HG02884 (cell line): Measurements from ENCODE around the gene TCF7L2.

Experiments
- ATAC-seq: cut with Tn5 transposase; IDR thresholded peaks from one replicate; pipeline ENCODE4 v1.9.1; 2021; ENCODE audit warnings: mild to moderate bottlenecking, moderate library complexity; ENCODE audit not compliant: unreplicated experiment

Gene TCF7L2

DNA sequence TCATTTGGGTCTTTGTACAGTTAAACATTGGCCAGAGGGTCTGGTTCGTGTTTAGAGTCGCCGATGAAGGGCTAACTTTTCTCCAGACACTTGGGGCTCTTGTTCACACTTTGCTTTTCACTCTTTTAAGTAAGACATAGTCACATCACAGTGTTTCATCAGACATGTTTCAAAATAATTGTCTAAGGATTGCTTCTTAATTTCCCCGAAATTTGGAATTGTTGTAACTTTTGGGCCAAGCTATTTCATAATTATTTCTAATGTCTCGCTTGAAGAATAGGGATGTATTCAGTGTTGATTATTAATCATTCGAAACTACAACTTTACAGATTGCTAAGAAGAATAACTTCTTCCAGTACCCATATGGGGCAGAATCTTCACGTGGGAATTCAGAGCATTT is 92.8 kb downstream of the TCF7L2 start:
- no peak for ATAC-seq

DNA sequence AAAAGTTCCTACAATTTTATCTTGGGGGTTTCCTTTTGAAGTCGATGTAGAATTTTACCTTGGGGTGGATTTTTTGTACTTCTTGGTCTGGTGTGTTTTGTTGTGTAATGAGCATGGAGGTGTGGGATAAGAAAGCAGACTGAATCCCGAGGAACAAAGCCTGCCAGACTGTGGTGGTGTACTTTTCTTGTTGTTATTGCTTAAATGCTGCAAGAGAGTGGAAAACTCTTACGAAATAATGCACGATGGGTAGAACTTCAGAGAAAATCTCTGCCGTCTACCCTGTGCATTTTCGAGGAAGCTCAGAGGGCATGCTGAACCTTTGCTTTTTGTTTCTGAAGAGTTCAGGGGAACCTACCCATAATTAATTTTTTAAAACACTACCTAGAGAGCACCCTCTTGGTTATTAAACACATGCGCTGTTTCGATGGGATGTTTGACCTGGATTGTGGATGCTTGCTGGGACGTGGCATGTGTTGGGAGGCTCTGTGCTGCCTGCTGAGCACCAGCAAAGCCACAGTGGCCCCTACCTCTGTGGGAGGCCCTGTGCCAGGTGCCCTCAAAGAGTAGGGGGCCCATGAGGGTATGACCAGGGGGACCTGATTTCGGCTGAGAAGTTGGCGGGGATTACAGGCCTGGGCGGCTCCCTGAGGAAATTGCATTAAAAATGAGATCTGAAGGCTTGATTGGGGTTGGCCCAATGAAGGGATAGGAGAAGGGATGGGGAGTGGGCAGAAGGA is 94.1 kb downstream of the TCF7L2 start:
- no peak for ATAC-seq

GRCh38 chr10:113045147-113046055 is 95.4 kb downstream of the TCF7L2 start:
- ATAC-seq = no peak

GRCh38 chr10:113047151-113047550 is 97.1 kb downstream of the TCF7L2 start:
- ATAC-seq = no peak

- ATAC-seq = no peak
Observed at GRCh38 chr10:113047605-113047962, 97.5 kb downstream of the TCF7L2 start.

DNA sequence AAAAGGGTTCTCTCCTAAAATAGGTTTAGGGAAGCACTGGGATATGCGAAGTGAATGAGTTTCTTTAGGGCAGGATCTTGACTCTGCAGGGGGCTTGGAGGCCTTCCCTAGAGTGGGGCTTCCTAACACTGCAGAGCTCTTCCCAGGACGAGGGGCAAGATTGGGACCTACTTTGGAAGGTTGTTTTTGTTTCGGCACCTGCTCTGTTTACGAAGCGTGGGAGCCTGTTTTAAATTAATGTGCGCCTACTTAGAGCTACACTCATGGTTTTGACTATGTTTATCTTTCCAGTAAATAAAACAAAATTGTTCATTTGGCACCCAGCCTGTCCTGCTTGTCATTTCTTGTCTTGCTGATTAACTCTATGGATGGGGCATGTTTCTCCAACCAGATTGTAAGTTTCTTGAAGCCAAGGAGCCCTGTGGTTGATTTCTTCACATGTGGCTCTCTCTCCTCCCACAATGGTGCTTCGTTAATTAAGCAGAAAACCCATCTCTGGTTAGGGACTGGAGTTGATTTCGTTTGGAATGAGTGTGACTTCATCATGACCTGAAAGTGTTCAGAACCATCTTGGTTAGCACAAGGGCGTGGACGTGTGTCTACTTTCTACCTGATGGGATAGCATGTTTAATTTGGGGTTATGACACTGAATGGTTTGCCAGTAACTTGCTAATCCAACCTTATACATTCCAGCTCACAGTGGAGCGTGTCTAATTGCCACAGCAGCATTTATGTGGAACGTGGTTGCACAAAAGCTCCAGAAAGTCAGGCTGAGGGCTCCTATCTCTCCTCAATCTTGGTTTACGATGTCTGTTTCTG is 98.1 kb downstream of the TCF7L2 start:
- no peak for ATAC-seq

DNA sequence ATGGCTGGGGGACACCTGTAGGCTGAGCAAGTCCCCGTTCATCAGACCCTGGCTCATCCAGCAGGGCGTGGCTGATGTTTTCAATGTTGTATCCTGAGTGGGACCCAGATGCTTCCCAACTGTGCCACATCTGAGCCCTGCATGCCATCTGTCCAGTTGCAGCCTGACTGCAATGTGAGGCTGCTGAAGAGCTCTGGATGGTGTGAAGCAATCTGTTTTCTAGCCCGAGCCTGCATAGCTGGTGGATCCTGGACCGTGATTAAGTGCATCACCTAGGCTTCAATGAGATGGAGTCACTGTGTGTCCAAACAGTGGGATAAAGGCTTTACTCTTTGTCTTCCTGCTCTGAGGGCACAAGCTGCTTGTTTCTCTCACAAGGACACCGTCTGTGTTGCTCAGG is 99.8 kb downstream of the TCF7L2 start:
- ATAC-seq = no peak

DNA sequence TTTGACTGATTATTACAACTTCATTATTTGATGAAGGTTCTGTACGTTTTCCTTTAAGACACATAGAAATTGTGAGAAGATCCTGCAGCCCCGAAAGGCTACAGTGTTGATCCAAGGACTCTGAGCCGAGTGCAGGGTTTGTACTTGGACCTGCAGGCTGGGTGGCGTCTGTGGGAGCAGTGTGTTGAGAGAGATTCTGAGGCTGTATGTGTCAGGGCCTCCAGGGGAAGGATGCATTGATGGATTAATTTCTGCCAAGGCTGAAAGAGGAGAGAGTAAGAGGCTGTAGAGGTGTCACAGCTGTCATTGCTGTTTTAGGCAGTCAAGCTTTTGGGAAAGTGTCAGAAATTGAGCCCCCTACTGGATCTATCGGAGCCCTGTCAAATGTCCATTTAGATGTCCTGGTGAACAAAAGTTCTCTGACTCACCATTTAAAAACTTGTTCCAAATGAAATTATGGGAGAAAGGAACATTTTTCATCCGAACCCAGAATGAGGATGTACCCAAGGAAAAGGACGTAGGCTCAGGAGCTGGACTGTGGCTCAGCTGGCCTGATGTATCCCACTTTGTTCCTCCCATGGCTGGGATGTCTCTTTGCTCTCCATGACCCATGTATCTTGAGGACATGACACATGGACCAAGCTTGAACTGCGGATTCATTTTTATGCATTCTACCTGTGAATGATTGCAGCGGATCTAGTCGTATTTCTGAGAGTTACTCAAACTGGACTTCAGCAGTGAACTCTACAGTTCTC is 102.2 kb downstream of the TCF7L2 start:
- ATAC-seq = no peak

DNA sequence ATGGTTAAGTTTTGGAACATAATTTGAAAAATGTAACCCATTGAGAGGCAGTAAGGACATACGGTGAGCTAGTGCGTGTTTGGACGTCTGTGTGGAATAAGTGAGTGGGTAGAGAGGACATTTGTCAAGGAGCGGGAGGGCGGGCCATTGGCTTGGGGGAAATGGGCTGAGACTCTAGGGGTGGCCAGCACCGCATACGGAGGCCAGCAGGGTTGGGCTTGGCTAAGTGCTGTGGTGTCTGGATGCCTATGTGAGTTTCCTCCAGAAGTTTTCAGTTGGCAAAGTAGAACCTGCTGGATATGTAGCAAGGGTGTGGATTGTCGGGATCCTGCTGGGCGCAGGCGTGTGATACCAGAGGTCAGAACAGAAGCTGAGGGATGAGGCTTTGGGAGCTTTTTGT is 103.0 kb downstream of the TCF7L2 start:
- no peak for ATAC-seq

DNA sequence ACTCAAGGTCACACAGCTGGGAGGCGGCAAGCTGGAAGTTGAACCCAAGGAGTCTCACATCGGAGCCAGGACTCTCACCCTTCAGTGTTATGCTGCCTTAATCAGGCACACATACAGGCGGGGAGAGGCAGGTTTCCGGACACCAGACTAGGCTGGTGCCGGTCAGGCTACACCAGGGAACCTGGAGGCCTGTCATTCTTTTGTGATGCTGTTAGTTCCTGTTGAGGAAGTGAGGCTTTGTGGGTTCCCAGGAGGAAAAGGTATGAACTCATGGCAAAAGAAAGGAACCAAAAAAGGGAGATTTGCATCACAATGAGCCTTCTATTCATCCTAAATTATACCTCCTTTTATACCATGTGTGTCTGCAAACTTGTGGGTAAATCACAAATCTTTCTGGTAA is 103.8 kb downstream of the TCF7L2 start:
- ATAC-seq = no peak

- ATAC-seq = no peak
Observed at GRCh38 chr10:113055458-113055857, 105.4 kb downstream of the TCF7L2 start.

- no peak for ATAC-seq
Observed at GRCh38 chr10:113056030-113056429, 106.0 kb downstream of the TCF7L2 start.

GRCh38 chr10:113056441-113057021 is 106.5 kb downstream of the TCF7L2 start:
- ATAC-seq = no peak

GRCh38 chr10:113057948-113058522 is 108.0 kb downstream of the TCF7L2 start:
- no peak for ATAC-seq

DNA sequence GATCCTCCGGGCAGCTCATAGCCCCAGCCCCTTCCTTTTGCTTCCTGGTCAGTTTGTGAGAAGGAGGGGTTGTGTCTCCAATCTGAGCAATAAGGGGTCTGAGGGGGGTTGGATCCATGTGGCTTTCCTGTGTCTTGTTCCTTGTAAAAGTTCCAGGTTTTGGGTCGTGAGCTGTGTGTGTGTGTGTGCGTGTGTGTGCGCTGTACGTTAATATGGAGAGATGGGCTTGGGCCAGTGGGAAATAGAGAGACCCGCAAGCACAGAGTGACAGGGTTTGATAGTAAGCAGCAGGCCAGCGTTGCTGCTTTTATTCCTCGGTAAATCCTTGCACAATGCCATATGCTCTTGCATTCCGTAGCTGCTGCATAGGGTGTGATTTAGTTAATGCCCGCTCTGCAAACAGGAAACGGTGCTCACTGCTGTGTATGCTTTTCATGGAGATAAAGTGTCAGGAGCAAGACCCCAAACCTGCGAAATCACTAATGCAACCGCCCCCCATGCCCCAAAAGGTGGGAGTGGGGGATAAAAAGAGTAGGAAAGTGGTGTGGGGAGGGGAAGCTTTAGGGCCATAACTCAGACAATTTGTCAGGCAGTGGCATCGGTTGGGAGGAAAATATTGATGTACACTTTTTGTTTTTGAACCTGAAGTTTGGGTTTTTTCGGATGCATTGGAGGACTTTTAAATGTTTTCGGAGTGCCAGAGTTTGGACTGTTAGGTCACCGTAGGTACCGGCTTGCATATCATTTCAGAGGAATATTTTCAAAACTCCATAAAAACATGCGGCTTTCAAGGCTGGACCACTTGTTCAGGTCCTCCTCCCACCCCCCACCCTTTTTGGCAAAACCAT is 108.7 kb downstream of the TCF7L2 start:
- ATAC-seq = no peak

DNA sequence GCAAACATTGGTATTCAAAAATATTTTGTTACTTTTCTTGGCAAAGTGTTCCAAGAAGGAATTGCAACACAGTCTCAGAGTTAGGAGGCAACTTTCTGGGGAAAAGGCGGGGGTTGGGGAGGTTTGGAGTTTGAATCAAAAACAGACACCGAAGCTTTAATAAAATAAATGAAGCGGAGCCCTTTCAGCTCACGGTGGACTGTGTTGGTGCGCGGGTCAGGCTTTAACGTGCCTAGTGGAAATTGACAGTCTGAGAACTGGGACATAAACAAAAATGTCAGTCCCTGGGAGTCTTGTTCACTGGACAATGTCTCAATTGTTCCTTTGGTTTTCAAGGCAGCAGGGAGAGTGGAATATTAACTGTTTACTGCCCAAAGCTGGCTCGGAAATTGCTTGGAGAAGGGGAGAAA is 109.3 kb downstream of the TCF7L2 start:
- ATAC-seq = no peak

DNA sequence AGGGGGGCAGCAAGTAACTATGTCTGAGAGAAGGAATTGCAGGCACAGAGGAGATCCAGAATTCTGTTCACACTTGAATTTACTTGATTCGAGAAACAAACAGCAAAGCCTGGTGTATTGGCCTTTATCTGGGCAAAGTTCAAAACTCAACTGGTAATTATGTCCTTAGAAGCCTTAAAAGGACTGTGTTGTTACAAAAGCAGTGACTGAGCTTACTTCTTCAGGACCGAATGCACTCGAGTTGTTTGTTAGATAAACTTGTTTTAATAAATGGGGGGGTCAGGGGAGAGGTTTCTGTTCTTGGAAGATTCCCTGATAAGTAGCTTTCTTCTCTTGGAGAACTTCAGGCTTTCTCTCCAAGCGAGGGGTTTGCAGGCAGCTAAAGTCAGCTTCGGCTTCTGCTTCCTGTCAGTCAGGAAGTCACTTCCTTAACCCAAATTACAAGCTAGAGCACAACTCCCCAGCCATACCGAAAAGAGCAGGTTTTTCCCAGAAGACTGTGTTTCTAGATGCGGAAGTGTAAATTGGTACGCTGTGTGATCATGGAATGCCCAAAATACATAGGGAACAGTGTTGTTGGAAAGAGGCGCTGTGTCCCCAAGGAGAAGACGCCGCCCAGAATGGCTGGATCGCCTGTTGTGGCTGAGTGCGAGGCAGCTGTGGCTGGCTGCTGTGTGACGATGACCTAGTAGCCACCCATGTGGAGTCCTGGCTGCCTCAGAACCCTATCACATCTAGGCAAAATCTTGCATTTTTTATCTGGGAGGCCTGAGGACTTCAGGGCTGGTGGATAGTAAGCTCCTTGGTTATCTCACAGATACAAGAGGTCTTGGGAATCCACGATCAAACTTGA is 110.4 kb downstream of the TCF7L2 start:
- no peak for ATAC-seq

DNA sequence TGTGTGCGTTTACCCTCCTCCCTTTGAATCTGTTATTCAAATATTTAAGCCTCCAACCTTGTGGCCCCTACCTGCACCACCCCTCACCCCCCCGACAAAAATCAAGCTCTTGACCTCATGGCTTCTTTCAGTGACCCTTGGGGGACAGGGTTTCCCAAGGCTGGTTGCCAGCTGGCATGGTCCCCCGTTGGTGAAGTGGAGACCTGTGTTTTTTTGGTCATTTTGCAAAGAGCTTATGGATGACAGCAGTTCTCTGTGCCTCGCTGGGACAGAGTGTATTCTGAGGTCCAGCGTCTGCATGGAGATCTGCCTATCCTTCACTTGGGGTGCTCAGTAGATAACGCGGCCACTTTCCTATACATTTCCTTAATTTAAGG is 111.0 kb downstream of the TCF7L2 start:
- ATAC-seq = no peak
